ENCODE measurements around the gene DTNA. TPM values are rescaled to one million over a fixed set of nuclear protein-coding genes. Genes with fewer than 3 reads are reported as not detected.

The DTNA gene
- total and polyA plus RNA-seq, 2 donors from 2014 or later = 6.2 to 22.3 TPM

DNA sequence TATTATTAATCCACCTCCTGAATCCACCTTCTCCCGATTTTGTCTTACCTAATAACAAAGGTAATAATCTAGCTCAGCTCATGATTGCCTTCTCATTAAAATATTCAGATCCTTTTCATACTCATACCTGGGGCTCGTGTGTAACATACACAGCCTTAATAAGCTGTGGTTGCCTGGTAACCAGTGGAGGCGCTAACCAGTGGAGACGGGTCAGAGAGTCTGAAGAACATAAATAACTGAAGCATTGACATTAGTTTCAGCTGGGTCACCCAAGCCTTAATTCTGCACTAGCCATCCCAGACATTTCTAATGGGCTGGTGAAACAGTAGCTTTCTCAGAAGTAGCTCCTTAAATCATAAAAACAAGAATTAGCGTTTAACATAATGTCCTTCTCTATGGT, 14.8 kb upstream of the DTNA start:
- no peak for TF ChIP-seq CTCF (IDR thresholded peaks at IDR 0.05; ENCODE audit: borderline replicate concordance, extremely low read depth, insufficient read depth)
- intact Hi-C loops (cut with DNase I) = no loop called here
- H3K9me3 ChIP-seq (ENCODE audit: control insufficient read depth in 2 of 3, insufficient read depth in 1 of 3, low read length in 3 of 3) = no peaks in the 10 kb centered on the region
- H3K36me3 ChIP-seq (ENCODE audit: control insufficient read depth in 2 of 3, insufficient read depth in 3 of 3, low read length in 3 of 3) = no peaks in the 10 kb centered on the region
- no peak overlapping the region for H3K4me3 ChIP-seq (ENCODE audit: low read length in 3 of 3)
- no peak overlapping the region for H3K9ac ChIP-seq (ENCODE audit: low read length in 3 of 3)
- no peak overlapping the region for H3K27ac ChIP-seq (ENCODE audit: low read depth in 2 of 2, low read length in 2 of 2)
- FAIRE-seq (no peak), DNase-seq (peak in 4 of 5 donors; percentile 57 to 90 (median 84))
- no peaks in the 10 kb centered on the region for H3K4me1 ChIP-seq (ENCODE audit: control insufficient read depth in 2 of 3, insufficient read depth in 2 of 3, low read depth in 1 of 3, low read length in 3 of 3)
- no peaks in the 10 kb centered on the region for H3K27me3 ChIP-seq (ENCODE audit: control insufficient read depth, insufficient read depth, low read length)

- no peaks in the 10 kb centered on the region for H3K27me3 ChIP-seq (ENCODE audit: control insufficient read depth, insufficient read depth, low read length)
- no peak overlapping the region for H3K4me3 ChIP-seq (ENCODE audit: low read length in 3 of 3)
- no peaks in the 10 kb centered on the region for H3K9me3 ChIP-seq (ENCODE audit: control insufficient read depth in 2 of 3, insufficient read depth in 1 of 3, low read length in 3 of 3)
- intact Hi-C loops (cut with DNase I) = no loop called here
- FAIRE-seq = no peak
- H3K4me1 ChIP-seq (ENCODE audit: control insufficient read depth in 2 of 3, insufficient read depth in 2 of 3, low read depth in 1 of 3, low read length in 3 of 3) = no peaks in the 10 kb centered on the region
- no peak for DNase-seq
- H3K9ac ChIP-seq (ENCODE audit: low read length in 3 of 3) = no peak overlapping the region
- H3K36me3 ChIP-seq (ENCODE audit: control insufficient read depth in 2 of 3, insufficient read depth in 3 of 3, low read length in 3 of 3) = no peaks in the 10 kb centered on the region
- TF ChIP-seq CTCF (IDR thresholded peaks at IDR 0.05; ENCODE audit: borderline replicate concordance, extremely low read depth, insufficient read depth) = no peak
- H3K27ac ChIP-seq (ENCODE audit: low read depth in 2 of 2, low read length in 2 of 2) = no peak overlapping the region
These were observed 13.4 kb upstream of the DTNA start for GRCh38 chr18:34696671-34697070.

DNA sequence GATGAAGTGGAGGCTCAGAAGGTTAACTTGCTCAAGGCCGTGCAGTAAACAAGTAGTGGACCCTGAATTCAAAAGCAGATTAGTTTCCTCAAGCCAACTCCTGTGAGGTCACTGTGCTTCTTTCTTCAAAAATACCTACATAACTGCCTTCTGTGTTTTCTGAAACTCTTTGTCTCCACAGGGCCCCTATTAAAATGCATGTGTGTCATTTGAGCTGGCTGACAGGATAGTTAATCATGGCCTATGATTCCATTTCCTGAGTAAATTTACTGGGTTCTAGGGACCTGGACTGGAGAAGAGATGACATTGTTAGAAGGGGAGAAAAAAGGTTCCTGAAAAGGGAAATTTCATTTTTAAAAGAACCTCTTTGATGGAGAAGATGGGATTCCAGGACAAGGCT, 12.9 kb upstream of the DTNA start:
- Histone ChIP-seq H3K27ac (ENCODE audit: low read depth in 2 of 2, low read length in 2 of 2) (no peak overlapping the region), H3K9me3 (ENCODE audit: control insufficient read depth in 2 of 3, insufficient read depth in 1 of 3, low read length in 3 of 3) (no peaks in the 10 kb centered on the region), H3K27me3 (ENCODE audit: control insufficient read depth, insufficient read depth, low read length) (no peaks in the 10 kb centered on the region), H3K4me1 (ENCODE audit: control insufficient read depth in 2 of 3, insufficient read depth in 2 of 3, low read depth in 1 of 3, low read length in 3 of 3) (no peaks in the 10 kb centered on the region), H3K4me3 (ENCODE audit: low read length in 3 of 3) (no peak overlapping the region), H3K9ac (ENCODE audit: low read length in 3 of 3) (no peak overlapping the region), H3K36me3 (ENCODE audit: control insufficient read depth in 2 of 3, insufficient read depth in 3 of 3, low read length in 3 of 3) (no peaks in the 10 kb centered on the region)
- TF ChIP-seq CTCF (IDR thresholded peaks at IDR 0.05; ENCODE audit: borderline replicate concordance, extremely low read depth, insufficient read depth) = no peak
- no peak for DNase-seq
- intact Hi-C loops (cut with DNase I) = no loop called here
- FAIRE-seq = no peak

GRCh38 chr18:34697891-34698290, 12.2 kb upstream of the DTNA start:
- Histone ChIP-seq H3K9me3 (ENCODE audit: control insufficient read depth in 2 of 3, insufficient read depth in 1 of 3, low read length in 3 of 3) (no peaks in the 10 kb centered on the region), H3K4me3 (ENCODE audit: low read length in 3 of 3) (no peak overlapping the region), H3K27ac (ENCODE audit: low read depth in 2 of 2, low read length in 2 of 2) (no peak overlapping the region), H3K4me1 (ENCODE audit: control insufficient read depth in 2 of 3, insufficient read depth in 2 of 3, low read depth in 1 of 3, low read length in 3 of 3) (no peaks in the 10 kb centered on the region), H3K27me3 (ENCODE audit: control insufficient read depth, insufficient read depth, low read length) (no peaks in the 10 kb centered on the region), H3K9ac (ENCODE audit: low read length in 3 of 3) (no peak overlapping the region), H3K36me3 (ENCODE audit: control insufficient read depth in 2 of 3, insufficient read depth in 3 of 3, low read length in 3 of 3) (no peaks in the 10 kb centered on the region)
- no peak for DNase-seq
- intact Hi-C loops (cut with DNase I) = no loop called here
- TF ChIP-seq CTCF (IDR thresholded peaks at IDR 0.05; ENCODE audit: borderline replicate concordance, extremely low read depth, insufficient read depth) = no peak
- no peak for FAIRE-seq
